GM12864 (cell line): ENCODE data around the gene FNDC1.

Experiments
- DNase-seq: peaks from one replicate; pipeline ENCODE4 v3.0.0-alpha.2; 2011; ENCODE audit warnings: low read depth
- H3K4me3 ChIP-seq: 2 replicates; pipeline ENCODE4 v1.5.1; 2011; ENCODE audit warnings: mild to moderate bottlenecking, low read depth, low read length, control low read depth
- TF ChIP-seq, protein P1 (sequence below): IDR thresholded peaks from 2 replicates; pipeline ENCODE4 v1.5.1; 2011; ENCODE audit warnings: low read depth, mild to moderate bottlenecking, moderate library complexity, low read length, control low read depth, inconsistent platforms; ENCODE audit errors: missing control alignments

FNDC1 gene

DNA sequence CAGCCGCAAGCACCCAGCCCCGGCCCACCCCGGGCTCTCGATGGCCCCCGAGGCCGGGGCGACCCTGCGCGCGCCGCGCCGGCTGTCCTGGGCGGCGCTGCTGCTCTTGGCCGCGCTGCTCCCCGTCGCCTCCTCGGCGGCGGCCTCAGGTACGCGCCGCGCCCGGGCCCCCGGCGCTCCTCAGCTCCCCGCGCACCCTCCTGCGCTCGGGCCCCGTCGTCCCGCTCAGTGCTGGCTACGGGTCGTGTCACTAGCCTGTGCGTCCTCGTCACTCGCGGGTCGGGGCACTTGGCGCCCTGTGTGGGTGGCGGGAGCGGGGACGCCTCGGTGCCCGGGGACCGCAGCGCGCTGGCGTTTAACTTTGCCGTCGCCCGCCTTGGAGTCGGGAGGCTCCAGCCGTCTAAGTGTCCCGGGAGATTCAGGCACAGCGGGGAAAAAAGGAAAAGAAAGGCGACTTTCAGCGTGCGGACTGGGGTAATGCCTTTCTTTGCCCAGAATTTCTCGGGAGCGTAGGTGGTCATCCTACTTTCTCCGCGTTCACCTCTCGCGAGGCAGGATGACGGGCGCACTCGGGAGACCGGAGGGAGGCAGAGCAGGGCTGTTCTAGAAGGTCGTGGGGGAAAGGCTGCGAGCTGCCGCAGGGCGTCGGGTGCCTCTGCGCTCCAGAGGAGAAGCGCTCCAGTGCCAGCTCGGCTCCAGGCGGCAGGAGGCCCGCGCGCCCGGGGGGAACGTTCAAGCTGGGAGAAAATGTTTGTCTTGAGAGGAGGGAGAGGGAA, 545 bp downstream of the FNDC1 start:
- no peak for DNase-seq

DNA sequence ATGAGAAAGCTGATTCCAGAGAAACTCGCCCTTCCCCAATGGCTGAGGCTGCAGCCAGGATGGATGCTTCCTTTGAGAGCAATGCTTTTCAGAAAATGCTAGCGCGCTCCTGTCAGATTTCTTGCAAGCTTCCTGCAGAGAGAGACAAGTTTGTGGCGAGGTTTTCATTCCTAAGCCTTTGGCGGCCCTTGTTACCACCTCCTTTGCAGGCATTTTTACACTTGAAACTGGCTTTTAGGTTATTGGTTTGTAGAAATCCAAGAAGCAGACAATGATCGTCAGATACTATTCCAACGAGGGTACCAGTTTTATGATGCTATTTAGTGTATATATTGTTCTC, 1.1 kb downstream of the FNDC1 start:
- TF ChIP-seq, protein P1, sequence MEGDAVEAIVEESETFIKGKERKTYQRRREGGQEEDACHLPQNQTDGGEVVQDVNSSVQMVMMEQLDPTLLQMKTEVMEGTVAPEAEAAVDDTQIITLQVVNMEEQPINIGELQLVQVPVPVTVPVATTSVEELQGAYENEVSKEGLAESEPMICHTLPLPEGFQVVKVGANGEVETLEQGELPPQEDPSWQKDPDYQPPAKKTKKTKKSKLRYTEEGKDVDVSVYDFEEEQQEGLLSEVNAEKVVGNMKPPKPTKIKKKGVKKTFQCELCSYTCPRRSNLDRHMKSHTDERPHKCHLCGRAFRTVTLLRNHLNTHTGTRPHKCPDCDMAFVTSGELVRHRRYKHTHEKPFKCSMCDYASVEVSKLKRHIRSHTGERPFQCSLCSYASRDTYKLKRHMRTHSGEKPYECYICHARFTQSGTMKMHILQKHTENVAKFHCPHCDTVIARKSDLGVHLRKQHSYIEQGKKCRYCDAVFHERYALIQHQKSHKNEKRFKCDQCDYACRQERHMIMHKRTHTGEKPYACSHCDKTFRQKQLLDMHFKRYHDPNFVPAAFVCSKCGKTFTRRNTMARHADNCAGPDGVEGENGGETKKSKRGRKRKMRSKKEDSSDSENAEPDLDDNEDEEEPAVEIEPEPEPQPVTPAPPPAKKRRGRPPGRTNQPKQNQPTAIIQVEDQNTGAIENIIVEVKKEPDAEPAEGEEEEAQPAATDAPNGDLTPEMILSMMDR: no peak
- no peak for DNase-seq
- H3K4me3 ChIP-seq: no peak overlapping the region

More for the DNA sequence above, 545 bp downstream of the FNDC1 start:
- no peak overlapping the region; the same call in 1 of the 2 replicates for H3K4me3 ChIP-seq
- TF ChIP-seq, protein P1: no peak

DNA sequence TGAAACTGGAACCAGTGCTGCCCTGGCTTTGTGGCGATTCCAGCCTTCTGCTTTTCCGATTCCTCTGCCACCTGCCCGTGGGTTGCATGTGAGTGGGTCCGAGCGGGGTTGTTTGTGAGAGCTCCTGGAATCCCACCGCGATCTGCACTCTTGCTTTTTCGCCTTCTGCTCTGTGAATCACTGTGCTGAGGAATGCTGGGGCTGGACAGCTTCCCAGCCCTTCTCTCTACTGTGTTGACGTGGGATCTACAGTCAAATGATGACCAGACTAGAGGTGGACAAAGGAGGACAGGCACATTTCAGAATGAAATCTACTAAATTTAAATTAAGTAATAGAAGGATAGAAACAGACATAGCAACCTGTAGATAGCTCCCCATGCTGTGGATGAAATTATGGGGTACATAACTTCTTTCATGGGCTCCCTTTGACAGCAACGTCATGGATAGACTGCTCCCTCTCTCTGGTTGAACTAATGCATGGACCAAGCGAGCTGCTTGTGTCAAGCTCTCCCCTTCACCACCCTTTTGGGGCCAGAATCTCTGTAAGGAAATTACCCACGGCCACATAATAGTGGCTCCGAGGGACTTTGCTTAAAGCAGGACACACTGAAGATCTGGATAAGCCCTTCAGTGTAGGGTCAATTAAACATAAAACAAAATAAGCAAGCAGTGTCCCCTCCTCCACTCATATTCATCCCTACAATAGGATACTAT, 2.0 kb downstream of the FNDC1 start:
- H3K4me3 ChIP-seq: no peak overlapping the region
- TF ChIP-seq, protein P1: no peak

DNA sequence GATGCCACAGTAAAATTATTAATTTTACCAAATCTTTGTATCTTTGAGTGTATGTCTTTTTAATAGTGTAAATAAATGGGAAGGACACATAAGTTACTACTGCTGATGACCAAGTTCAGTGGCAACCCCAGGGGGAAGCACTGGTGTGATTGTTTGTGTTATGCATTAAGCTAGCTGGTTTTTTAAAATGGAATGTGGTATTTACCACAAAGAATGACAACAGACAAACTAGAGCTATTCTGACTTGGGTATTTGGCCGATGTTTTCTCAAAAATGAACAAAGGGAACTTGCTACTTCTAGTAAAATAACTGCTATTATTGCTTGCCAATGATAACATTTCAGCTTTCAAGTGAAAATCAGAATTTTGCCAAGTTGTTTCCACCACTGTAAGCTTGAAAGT, 2.9 kb downstream of the FNDC1 start:
- H3K4me3 ChIP-seq: no peak overlapping the region
- DNase-seq: no peak
- TF ChIP-seq, protein P1: no peak

More for the DNA sequence above, 2.0 kb downstream of the FNDC1 start:
- DNase-seq: no peak

DNA sequence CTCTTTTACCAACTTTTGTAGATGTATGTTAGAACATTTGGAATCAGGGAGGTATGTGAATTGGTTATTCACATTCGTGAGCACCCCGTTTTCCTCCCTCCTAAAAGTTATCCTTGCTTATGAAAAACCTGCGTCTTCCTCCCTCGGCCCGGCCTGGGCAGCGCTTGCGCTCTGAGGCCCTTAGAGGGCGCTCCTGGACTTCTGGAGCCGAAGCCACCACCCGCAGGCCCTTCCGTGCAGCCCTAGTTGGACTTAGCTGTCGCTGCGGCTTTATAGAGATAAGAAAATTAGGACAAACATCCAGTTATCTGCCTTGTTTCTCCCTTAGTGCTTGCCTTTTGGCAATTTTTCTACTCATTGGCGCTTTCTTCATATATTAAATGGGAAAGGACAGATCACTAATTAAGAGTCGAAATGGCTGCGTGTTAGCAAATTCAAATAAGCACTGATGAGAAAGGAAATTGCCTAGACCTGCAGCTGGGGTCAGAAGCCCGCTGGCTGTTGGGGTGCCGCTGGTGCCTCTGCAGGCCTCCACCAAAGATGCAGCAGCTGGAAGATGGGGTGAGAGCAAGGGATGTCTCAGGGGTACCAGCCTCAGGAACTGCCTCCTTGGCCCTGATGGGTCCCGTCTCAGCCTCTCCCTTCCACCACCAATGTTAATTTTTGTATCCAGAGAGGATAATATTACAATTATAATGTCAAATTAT, 5.2 kb downstream of the FNDC1 start:
- DNase-seq: peak; percentile 8
- no peak overlapping the region for H3K4me3 ChIP-seq
- TF ChIP-seq, protein P1: peak; percentile 92

DNA sequence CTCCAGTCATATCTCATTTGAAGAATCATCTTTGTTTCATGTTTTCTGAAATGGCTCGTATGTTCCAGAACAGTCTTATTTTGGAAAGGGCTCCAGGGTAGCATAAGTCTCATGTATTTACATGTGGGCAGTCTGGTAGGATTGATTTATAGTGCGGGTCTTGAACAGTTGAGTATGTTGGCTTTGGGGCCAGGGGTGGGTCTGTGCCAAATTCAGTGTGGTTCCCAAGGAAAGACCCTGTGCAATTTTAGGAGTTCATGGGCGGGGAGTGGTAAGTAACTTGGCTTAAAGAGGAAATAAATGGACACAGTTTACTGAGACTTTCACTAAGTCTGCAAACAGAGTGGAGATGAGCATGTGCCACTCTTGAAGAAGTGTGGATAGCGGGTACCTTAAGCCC, 7.7 kb downstream of the FNDC1 start:
- TF ChIP-seq, protein P1: no peak
- H3K4me3 ChIP-seq: no peak overlapping the region
- DNase-seq: no peak
